ENCODE results near the gene SLCO2A1.
A peak's percentile ranks its signal among the peaks of the same experiment; 100 is the strongest.

SLCO2A1 gene

GRCh38 chr3:133955892-133956291 lies 73.8 kb downstream of the SLCO2A1 start:
- H3K4me3 ChIP-seq (ENCODE audit: low read depth, low read length) = no peak overlapping the region
- TF ChIP-seq, protein P1, sequence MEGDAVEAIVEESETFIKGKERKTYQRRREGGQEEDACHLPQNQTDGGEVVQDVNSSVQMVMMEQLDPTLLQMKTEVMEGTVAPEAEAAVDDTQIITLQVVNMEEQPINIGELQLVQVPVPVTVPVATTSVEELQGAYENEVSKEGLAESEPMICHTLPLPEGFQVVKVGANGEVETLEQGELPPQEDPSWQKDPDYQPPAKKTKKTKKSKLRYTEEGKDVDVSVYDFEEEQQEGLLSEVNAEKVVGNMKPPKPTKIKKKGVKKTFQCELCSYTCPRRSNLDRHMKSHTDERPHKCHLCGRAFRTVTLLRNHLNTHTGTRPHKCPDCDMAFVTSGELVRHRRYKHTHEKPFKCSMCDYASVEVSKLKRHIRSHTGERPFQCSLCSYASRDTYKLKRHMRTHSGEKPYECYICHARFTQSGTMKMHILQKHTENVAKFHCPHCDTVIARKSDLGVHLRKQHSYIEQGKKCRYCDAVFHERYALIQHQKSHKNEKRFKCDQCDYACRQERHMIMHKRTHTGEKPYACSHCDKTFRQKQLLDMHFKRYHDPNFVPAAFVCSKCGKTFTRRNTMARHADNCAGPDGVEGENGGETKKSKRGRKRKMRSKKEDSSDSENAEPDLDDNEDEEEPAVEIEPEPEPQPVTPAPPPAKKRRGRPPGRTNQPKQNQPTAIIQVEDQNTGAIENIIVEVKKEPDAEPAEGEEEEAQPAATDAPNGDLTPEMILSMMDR (conservative IDR thresholded peaks at IDR 0.05; ENCODE audit: low read depth, low read length) = no peak
- DNase-seq (ENCODE audit: low read depth) = no peak

DNA sequence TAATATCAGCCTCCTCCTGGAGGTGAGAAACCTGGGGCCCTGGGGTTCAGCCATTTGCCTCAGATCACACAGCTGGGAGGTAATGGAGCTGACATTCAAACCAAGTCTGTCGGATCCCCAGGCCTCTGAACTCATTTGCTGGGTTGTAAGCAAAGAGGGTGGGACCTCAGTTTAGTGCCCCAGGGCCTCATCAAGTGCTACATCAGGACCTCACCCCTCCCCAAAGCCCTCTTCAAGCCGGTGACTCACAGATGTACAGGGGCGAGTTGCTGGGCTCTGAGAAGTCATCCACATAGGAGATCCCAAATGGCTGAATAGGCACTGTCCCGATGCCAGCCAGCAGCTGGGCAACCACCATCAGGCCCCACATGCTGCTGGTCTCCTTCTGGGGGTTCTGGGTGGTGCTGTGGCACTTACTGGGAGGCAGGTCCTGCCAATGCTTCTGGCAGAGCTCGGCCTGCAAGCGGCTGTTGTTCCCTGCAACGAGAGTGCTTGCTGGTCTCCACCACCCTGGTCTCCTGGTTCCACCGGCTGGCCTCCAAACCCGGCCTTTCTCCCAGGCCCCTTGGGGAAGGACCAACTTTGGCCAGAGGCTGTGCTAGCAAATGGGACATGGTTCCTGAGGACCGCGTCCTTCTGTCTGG lies 74.9 kb downstream of the SLCO2A1 start:
- TF ChIP-seq, protein P1 (conservative IDR thresholded peaks at IDR 0.05; ENCODE audit: low read depth, low read length) = no peak

GRCh38 chr3:133953297-133953696 lies 76.4 kb downstream of the SLCO2A1 start:
- H3K4me3 ChIP-seq (ENCODE audit: low read depth, low read length) = no peak overlapping the region
- DNase-seq (ENCODE audit: low read depth) = no peak
- TF ChIP-seq, protein P1 (conservative IDR thresholded peaks at IDR 0.05; ENCODE audit: low read depth, low read length) = no peak

More for the DNA sequence above, 74.9 kb downstream of the SLCO2A1 start:
- DNase-seq (ENCODE audit: low read depth) = no peak
- H3K4me3 ChIP-seq (ENCODE audit: low read depth, low read length) = no peak overlapping the region

DNA sequence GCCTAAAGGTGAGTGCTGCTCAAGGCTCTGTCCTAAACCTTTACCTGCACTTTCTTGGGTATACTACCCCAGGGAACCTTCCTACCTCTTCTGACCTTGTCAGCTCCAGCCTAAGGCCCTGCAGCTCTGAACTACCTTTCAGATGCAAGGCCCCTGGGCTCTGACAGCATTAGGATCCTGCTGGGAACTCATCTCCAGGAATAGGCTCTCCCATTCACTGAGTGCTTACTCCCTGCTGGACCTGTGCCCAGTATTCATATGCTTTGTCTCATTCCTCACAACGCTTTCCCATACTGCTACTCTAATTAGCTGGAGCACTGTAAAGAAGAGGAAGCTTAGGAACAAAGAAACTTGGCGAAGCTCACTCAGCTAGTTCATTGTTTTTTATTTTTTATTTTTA lies 80.3 kb downstream of the SLCO2A1 start:
- no peak overlapping the region for H3K4me3 ChIP-seq (ENCODE audit: low read depth, low read length)
- DNase-seq (ENCODE audit: low read depth) = peak; percentile 61
- TF ChIP-seq, protein P1 (conservative IDR thresholded peaks at IDR 0.05; ENCODE audit: low read depth, low read length) = no peak

DNA sequence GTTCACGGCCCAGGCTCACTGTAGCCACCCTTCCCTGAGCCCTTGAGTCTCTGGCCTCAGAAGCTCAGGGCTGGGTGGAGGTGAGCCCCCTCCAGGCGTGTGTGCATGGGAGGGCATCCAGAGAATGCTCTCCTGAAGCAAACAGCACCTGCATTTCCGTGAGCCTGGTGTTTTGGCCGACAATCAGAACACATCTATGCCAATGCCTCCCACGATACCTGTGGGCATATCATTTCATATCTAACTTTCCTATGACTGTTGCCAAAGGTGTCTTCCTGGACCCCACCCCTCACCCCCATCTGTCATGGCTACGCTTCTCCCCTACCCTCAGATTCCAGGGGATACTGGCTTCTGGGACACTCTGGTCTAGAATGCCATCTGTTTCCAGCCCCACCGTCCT lies 80.7 kb downstream of the SLCO2A1 start:
- H3K4me3 ChIP-seq (ENCODE audit: low read depth, low read length) = no peak overlapping the region
- DNase-seq (ENCODE audit: low read depth) = no peak
- TF ChIP-seq, protein P1 (conservative IDR thresholded peaks at IDR 0.05; ENCODE audit: low read depth, low read length) = no peak

DNA sequence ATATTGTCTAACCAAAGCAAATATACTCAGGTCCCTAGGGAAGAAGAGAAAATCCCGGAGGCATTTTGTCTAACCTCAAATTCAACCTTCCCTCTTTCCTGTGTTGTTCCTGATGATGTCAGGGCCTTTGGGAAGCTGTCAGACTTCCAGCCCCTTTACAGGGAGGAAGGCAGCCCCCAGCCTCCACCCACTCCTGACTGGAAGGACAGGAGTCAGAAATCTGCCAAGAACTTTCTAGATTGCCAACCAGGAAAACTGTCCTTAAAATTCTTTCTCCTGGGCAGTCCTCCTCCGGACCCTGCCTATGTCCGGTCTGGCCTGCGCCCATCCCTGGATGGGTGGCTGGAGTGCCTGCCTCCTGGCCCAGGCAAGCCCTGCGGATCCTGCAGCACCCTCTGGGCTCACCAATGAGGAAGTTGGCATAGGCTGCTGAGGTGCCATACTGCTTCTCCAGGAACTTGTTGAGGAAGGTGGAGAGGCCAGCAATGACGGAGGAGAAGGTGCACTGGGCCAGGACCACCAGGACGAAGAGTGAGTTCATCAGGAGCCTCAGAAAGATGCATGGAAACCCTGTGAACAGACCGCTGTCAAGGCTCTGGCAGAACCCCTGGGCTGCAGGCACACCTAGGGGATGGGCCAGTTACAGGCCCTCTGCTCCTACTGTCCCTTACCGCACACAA lies 81.5 kb downstream of the SLCO2A1 start:
- TF ChIP-seq, protein P1 (conservative IDR thresholded peaks at IDR 0.05; ENCODE audit: low read depth, low read length) = no peak
- H3K4me3 ChIP-seq (ENCODE audit: low read depth, low read length) = no peak overlapping the region
- DNase-seq (ENCODE audit: low read depth) = no peak

Data from choroid plexus epithelial cell (primary cell).